Left ventricle myocardium inferior (tissue), 1 donor: ENCODE measurements around the gene LIMK1. TPM values are rescaled to one million over a fixed set of nuclear protein-coding genes. Genes with fewer than 3 reads are reported as not detected.
"Not testable (repeated sequence)": the region's sequence is repeated elsewhere in the genome, so short reads cannot be mapped to it uniquely, and the experiment has no call there.

Experiments used
- DNase-seq: peaks from one replicate; pipeline ENCODE4 v3.0.0-alpha.2; 2020
- H3K27ac ChIP-seq: fragments of 200-600 bp; replicated peaks from 2 replicates; pipeline ENCODE4 v1.8.0; 2021
- H3K27me3 ChIP-seq: fragments of 200-600 bp; 2 replicates; pipeline ENCODE4 v1.8.0; 2021; ENCODE audit warnings: low read depth
- H3K36me3 ChIP-seq: fragments of 200-600 bp; 2 replicates; pipeline ENCODE4 v1.8.0; 2021
- H3K4me1 ChIP-seq: fragments of 200-600 bp; 2 replicates; pipeline ENCODE4 v1.8.0; 2021
- H3K4me3 ChIP-seq: fragments of 200-600 bp; 2 replicates; pipeline ENCODE4 v1.8.0; 2021; ENCODE audit warnings: mild to moderate bottlenecking, moderate library complexity
- H3K9me3 ChIP-seq: fragments of 200-600 bp; replicated peaks from 2 replicates; pipeline ENCODE4 v1.8.0; 2021
- CTCF ChIP-seq: fragments of 200-600 bp; IDR thresholded peaks from 2 replicates; pipeline ENCODE4 v1.8.0; 2021; ENCODE audit warnings: antibody characterized with exemption, mild to moderate bottlenecking, borderline replicate concordance
- intact Hi-C: fragments of 100-400 bp; cut with micrococcal nuclease; formaldehyde crosslinking; loops from one replicate; pipeline ENCODE4 v1.11.0; 2022
- total RNA-seq: library from RNA; stranded (reverse); fragmentation: NEBNext Ultra II Directional; extraction: Animal tissue kit (Norgen Biotek cat#: 25700); gene quantifications from one replicate; pipeline ENCODE4 v1.2.1, GENCODE V29; 2021
- donor health status: DM: no; HTN: yes; CAD: no; lungs with severe emphysema.

The LIMK1 gene
- total RNA-seq, 1 donor from 2014 or later, result 10.1 TPM

GRCh38 chr7:74155810-74156395 is 72.3 kb downstream of the LIMK1 start:
- Histone ChIP-seq H3K4me1 (no peaks in the 10 kb centered on the region), H3K27me3 (no peaks in the 10 kb centered on the region), H3K4me3 (no peak overlapping the region), H3K9me3 (no peaks in the 10 kb centered on the region), H3K36me3 (no peaks in the 10 kb centered on the region), H3K27ac (no peak overlapping the region)
- DNase-seq, result no peak
- intact Hi-C loops, result no loop called here
- no peak for TF ChIP-seq CTCF

- no peak overlapping the region for H3K27ac ChIP-seq
- DNase-seq, result no peak
- H3K27me3 ChIP-seq, result no peaks in the 10 kb centered on the region
- no peaks in the 10 kb centered on the region for H3K36me3 ChIP-seq
- intact Hi-C loops, result no loop called here
- no peak overlapping the region for H3K4me3 ChIP-seq
- no peaks in the 10 kb centered on the region for H3K9me3 ChIP-seq
- no peaks in the 10 kb centered on the region for H3K4me1 ChIP-seq
- TF ChIP-seq CTCF, result no peak
These were observed 74.0 kb downstream of the LIMK1 start for GRCh38 chr7:74157605-74158004.

GRCh38 chr7:74164985-74165456 is 81.4 kb downstream of the LIMK1 start:
- no peak for DNase-seq
- intact Hi-C loops, result no loop called here
- peak overlapping the region; percentile 23 for H3K27ac ChIP-seq

GRCh38 chr7:74165867-74166593 is 82.4 kb downstream of the LIMK1 start:
- Histone ChIP-seq H3K27me3 (no peaks in the 10 kb centered on the region), H3K9me3 (no peaks in the 10 kb centered on the region), H3K27ac (no peak overlapping the region), H3K36me3 (no peaks in the 10 kb centered on the region), H3K4me1 (peaks cover 9% of the 10 kb centered on the region), H3K4me3 (no peak overlapping the region)
- DNase-seq, result no peak
- no peak for TF ChIP-seq CTCF
- intact Hi-C loops, result no loop called here

More at GRCh38 chr7:74164985-74165456, 81.4 kb downstream of the LIMK1 start:
- Histone ChIP-seq H3K4me3 (no peak overlapping the region), H3K27me3 (no peaks in the 10 kb centered on the region), H3K4me1 (peaks cover 9% of the 10 kb centered on the region), H3K36me3 (no peaks in the 10 kb centered on the region), H3K9me3 (no peaks in the 10 kb centered on the region)
- TF ChIP-seq CTCF, result peak; percentile 33

GRCh38 chr7:74167324-74167723 is 83.7 kb downstream of the LIMK1 start:
- H3K36me3 ChIP-seq, DNase-seq, H3K27me3 ChIP-seq, H3K27ac ChIP-seq, H3K9me3 ChIP-seq, H3K4me3 ChIP-seq, H3K4me1 ChIP-seq, intact Hi-C loops: not testable (repeated sequence)

Other genes with a start within 250 kb of the LIMK1 start
- gene METTL27, start 241.3 kb upstream of the LIMK1 start, total RNA-seq, result 0.44 TPM
- gene TMEM270, start 222.6 kb upstream of the LIMK1 start, total RNA-seq, result not detected
- gene ELN, start 55.6 kb upstream of the LIMK1 start, total RNA-seq, result 51.6 TPM
- 159 TPM for gene EIF4H, start 90.6 kb downstream of the LIMK1 start, total RNA-seq
- gene LAT2, start 126.2 kb downstream of the LIMK1 start, total RNA-seq, result 2.4 TPM
- 8.7 TPM for gene RFC2, start 170.6 kb downstream of the LIMK1 start, total RNA-seq
- 7.4 TPM for gene CLIP2, start 205.6 kb downstream of the LIMK1 start, total RNA-seq